Liver (tissue), 3 donors: Measurements from ENCODE around the gene ITCH.

Experiments used
- EGR1 ChIP-seq, 2 donors: IDR thresholded peaks; 2 replicates each; pipeline ENCODE4 v1.6.1; 2016 to 2018; ENCODE audit warnings: antibody characterized with exemption in 2 of 2, low read depth in 2 of 2
- GABPA ChIP-seq, 2 donors: IDR thresholded peaks in 1 of 2; conservative IDR thresholded peaks in 1 of 2; 2 replicates each; pipeline ENCODE4 v1.6.1; 2016; ENCODE audit warnings: antibody characterized with exemption in 2 of 2, mild to moderate bottlenecking in 1 of 2, moderate library complexity in 1 of 2
- HNF4A ChIP-seq, 2 donors: conservative IDR thresholded peaks; 2 replicates each; pipeline ENCODE4 v1.6.1; 2016; ENCODE audit warnings: antibody characterized with exemption in 2 of 2, mild to moderate bottlenecking in 2 of 2
- JUND ChIP-seq, 2 donors: IDR thresholded peaks; 2 replicates each; pipeline ENCODE4 v1.6.1; 2016; ENCODE audit warnings: antibody characterized with exemption in 2 of 2
- RAD21 ChIP-seq, 2 donors: IDR thresholded peaks; 2 replicates each; pipeline ENCODE4 v1.6.1; 2016; ENCODE audit warnings: antibody characterized with exemption in 2 of 2, mild to moderate bottlenecking in 2 of 2
- RXRA ChIP-seq, 2 donors: IDR thresholded peaks; 2 replicates each; pipeline ENCODE4 v1.6.1; 2017 to 2018; ENCODE audit warnings: antibody characterized with exemption in 2 of 2, mild to moderate bottlenecking in 1 of 2
- SP1 ChIP-seq: IDR thresholded peaks from 2 replicates; pipeline ENCODE4 v1.6.1; 2018; ENCODE audit warnings: antibody characterized with exemption, mild to moderate bottlenecking
- TAF1 ChIP-seq: conservative IDR thresholded peaks from 2 replicates; pipeline ENCODE4 v1.6.1; 2016; ENCODE audit warnings: antibody characterized with exemption, mild to moderate bottlenecking
- YY1 ChIP-seq: IDR thresholded peaks from 2 replicates; pipeline ENCODE4 v1.6.1; 2016; ENCODE audit warnings: antibody characterized with exemption, mild to moderate bottlenecking
- TF ChIP-seq, protein P1 (sequence below): IDR thresholded peaks from 2 replicates; pipeline ENCODE4 v1.6.1; 2016; ENCODE audit warnings: antibody characterized with exemption
- TF ChIP-seq, protein P2 (sequence below): IDR thresholded peaks from 2 replicates; pipeline ENCODE4 v1.6.1; 2016; ENCODE audit warnings: antibody characterized with exemption
- TF ChIP-seq, protein P3 (sequence below): fragments of 150-350 bp; IDR thresholded peaks from 2 replicates; pipeline ENCODE4 v1.5.1; 2017; ENCODE audit warnings: improper control_type of control experiment, low read depth, low read length; ENCODE audit not compliant: missing input control
- donor health status: healthy.
- donor health status: healthy.

DNA sequence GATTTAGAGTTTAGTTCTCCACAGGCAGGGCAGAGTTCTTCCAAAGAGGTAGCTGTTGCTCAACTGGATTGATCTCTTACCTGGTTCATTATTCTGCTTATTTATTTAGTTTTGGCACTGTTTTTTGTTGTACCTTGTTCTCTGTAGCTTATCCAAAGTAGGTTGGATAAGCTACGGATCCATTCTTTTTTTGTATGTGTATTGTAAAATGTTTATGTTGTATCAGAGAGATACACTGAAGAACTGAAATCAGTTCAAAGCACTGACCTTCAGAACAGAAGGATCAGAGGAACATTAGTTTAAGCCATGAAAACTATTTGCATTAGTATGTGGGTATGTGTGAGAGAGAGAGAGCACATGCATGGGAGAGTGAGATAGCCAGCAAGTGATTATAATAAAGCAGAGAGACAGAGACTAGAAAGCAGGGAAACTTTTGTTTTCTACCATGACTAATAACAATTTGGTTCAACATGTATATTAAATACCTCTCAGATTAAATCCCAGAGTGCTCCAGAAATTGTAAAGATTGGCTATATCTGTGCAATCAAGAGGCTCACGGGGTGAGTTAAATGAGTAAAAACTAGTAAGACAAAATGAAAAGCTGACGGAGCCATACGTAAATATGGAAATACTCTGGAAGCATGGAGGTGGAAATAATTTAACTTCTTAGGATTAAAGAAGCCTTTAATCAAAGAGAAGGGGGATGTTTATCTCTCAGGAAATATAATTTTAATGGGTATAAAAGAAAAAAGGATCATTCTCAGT lies 40.2 kb downstream of the ITCH start:
- TF ChIP-seq, protein P1, sequence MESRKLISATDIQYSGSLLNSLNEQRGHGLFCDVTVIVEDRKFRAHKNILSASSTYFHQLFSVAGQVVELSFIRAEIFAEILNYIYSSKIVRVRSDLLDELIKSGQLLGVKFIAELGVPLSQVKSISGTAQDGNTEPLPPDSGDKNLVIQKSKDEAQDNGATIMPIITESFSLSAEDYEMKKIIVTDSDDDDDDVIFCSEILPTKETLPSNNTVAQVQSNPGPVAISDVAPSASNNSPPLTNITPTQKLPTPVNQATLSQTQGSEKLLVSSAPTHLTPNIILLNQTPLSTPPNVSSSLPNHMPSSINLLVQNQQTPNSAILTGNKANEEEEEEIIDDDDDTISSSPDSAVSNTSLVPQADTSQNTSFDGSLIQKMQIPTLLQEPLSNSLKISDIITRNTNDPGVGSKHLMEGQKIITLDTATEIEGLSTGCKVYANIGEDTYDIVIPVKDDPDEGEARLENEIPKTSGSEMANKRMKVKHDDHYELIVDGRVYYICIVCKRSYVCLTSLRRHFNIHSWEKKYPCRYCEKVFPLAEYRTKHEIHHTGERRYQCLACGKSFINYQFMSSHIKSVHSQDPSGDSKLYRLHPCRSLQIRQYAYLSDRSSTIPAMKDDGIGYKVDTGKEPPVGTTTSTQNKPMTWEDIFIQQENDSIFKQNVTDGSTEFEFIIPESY = peak; percentile 65
- TF ChIP-seq, protein P2, sequence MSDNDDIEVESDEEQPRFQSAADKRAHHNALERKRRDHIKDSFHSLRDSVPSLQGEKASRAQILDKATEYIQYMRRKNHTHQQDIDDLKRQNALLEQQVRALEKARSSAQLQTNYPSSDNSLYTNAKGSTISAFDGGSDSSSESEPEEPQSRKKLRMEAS = peak; percentile 61
- peak; percentile 80 to 85 for TF ChIP-seq RXRA (IDR thresholded peaks at IDR 0.05)
- TF ChIP-seq, protein P3, sequence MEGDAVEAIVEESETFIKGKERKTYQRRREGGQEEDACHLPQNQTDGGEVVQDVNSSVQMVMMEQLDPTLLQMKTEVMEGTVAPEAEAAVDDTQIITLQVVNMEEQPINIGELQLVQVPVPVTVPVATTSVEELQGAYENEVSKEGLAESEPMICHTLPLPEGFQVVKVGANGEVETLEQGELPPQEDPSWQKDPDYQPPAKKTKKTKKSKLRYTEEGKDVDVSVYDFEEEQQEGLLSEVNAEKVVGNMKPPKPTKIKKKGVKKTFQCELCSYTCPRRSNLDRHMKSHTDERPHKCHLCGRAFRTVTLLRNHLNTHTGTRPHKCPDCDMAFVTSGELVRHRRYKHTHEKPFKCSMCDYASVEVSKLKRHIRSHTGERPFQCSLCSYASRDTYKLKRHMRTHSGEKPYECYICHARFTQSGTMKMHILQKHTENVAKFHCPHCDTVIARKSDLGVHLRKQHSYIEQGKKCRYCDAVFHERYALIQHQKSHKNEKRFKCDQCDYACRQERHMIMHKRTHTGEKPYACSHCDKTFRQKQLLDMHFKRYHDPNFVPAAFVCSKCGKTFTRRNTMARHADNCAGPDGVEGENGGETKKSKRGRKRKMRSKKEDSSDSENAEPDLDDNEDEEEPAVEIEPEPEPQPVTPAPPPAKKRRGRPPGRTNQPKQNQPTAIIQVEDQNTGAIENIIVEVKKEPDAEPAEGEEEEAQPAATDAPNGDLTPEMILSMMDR = no peak
- TF ChIP-seq SP1 = peak; percentile 87
- peak in 1 of 2 donors; percentile 67 for TF ChIP-seq JUND (IDR thresholded peaks at IDR 0.05)
- TF ChIP-seq GABPA (IDR thresholded peaks at IDR 0.05 in 1 of 2, conservative IDR thresholded peaks at IDR 0.05 in 1 of 2) = no peak
- peak in 1 of 2 donors; percentile 31 for TF ChIP-seq EGR1 (IDR thresholded peaks at IDR 0.05; ENCODE audit: low read depth in 2 of 2)
- no peak for TF ChIP-seq TAF1
- TF ChIP-seq YY1 = peak; percentile 68
- TF ChIP-seq HNF4A (conservative IDR thresholded peaks at IDR 0.05) = peak; percentile 89 to 90
- TF ChIP-seq RAD21 (IDR thresholded peaks at IDR 0.05) = peak; percentile 41 to 42
